Immature natural killer cell (primary cell): Measurements from ENCODE around the gene GADD45B. TPM values are rescaled to one million over a fixed set of nuclear protein-coding genes. Genes with fewer than 3 reads are reported as not detected.
"Not testable (repeated sequence)": the region's sequence is repeated elsewhere in the genome, so short reads cannot be mapped to it uniquely, and the experiment has no call there.

Experiments
- DNase-seq, 3 donors: peaks; one replicate each; pipeline ENCODE4 v3.0.0; 2022; ENCODE audit warnings: mixed read lengths in 1 of 3
- H3K27ac Mint-ChIP-seq, 6 donors: one replicate each; pipeline ENCODE4 v1.8.0; 2020; ENCODE audit warnings: mixed read lengths in 6 of 6, mild to moderate bottlenecking in 5 of 6, inconsistent platforms in 4 of 6, moderate library complexity in 3 of 6
- H3K27me3 Mint-ChIP-seq, 3 donors: one replicate each; pipeline ENCODE4 v1.8.0; 2020 to 2021; ENCODE audit warnings: low read depth in 3 of 3, mild to moderate bottlenecking in 3 of 3, mixed read lengths in 3 of 3, moderate library complexity in 3 of 3, inconsistent platforms in 1 of 3
- H3K36me3 Mint-ChIP-seq, 3 donors: one replicate each; pipeline ENCODE4 v1.8.0; 2020; ENCODE audit warnings: mixed read lengths in 3 of 3, inconsistent platforms in 2 of 3, mild to moderate bottlenecking in 2 of 3
- H3K4me1 Mint-ChIP-seq, 2 donors: one replicate each; pipeline ENCODE4 v1.8.0; 2020; ENCODE audit warnings: inconsistent platforms in 2 of 2, mild to moderate bottlenecking in 2 of 2, mixed read lengths in 2 of 2, moderate library complexity in 1 of 2
- H3K4me3 Mint-ChIP-seq, 5 donors: one replicate each; pipeline ENCODE4 v1.8.0; 2020; ENCODE audit warnings: mild to moderate bottlenecking in 5 of 5, mixed read lengths in 5 of 5, inconsistent platforms in 3 of 5, moderate library complexity in 3 of 5
- H3K9me3 Mint-ChIP-seq, 6 donors: one replicate each; pipeline ENCODE4 v1.8.0; 2020; ENCODE audit warnings: mild to moderate bottlenecking in 6 of 6, mixed read lengths in 6 of 6, inconsistent platforms in 4 of 6, moderate library complexity in 3 of 6
- polyA plus RNA-seq, 3 donors: library from polyadenylated mRNA; unstranded; fragments of 300-500 nt; fragmentation: Illumina TruSeq; gene quantifications; one replicate each; pipeline ENCODE4 v1.2.3, GENCODE V29; 2021

Gene GADD45B
- polyA plus RNA-seq, 3 donors from 2014 or later: 68.0 to 105 (median 72.9) TPM

DNA sequence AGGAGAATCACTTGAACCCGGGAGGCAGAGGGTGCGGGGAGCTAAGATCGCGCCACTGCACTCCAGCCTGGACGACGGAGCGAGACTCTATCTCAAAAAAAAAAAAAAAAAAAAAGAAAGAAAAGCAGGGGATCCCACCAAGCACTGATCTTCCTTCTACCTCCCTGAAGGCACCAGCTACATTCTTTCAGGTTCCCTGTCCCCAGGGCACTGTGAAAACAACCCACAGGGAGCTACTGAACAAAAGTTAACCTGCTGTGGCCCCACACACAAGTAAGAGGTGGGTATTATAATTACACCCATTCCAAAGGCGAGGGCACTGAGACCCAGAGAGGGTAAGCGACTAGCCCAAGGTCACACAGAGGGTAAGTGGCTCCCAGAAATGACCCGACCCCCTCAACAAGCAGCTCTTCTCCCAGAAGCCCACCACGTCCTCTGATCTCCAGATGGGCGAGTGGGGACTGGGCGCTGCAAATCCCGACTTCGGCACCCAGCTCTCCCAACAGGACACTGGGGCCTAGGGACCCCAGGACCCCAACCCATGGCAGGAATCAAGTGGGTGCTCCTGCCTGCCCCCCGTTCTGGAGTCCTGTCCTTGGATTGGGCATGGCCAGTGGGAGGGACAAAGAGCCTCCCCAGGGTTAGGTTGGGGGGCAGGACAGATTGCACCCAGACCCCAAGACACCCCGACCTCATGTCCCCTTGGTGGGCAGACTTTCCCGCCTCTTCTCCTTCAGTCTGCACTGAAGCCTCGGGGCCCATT, 21.5 kb upstream of the GADD45B start:
- Mint-ChIP-seq H3K4me3 (peak overlapping the region; percentile 46 to 91 (median 66)), H3K36me3 (no peaks in the 10 kb centered on the region), H3K4me1 (peaks cover 18 to 20% of the 10 kb centered on the region in 2 donors), H3K27ac (peak overlapping the region in 5 of 6 donors; percentile 23 to 83 (median 53)), H3K27me3 (peaks cover 0 to 7% (median 0%) of the 10 kb centered on the region in 3 donors), H3K9me3 (no peaks in the 10 kb centered on the region)
- DNase-seq: no peak

DNA sequence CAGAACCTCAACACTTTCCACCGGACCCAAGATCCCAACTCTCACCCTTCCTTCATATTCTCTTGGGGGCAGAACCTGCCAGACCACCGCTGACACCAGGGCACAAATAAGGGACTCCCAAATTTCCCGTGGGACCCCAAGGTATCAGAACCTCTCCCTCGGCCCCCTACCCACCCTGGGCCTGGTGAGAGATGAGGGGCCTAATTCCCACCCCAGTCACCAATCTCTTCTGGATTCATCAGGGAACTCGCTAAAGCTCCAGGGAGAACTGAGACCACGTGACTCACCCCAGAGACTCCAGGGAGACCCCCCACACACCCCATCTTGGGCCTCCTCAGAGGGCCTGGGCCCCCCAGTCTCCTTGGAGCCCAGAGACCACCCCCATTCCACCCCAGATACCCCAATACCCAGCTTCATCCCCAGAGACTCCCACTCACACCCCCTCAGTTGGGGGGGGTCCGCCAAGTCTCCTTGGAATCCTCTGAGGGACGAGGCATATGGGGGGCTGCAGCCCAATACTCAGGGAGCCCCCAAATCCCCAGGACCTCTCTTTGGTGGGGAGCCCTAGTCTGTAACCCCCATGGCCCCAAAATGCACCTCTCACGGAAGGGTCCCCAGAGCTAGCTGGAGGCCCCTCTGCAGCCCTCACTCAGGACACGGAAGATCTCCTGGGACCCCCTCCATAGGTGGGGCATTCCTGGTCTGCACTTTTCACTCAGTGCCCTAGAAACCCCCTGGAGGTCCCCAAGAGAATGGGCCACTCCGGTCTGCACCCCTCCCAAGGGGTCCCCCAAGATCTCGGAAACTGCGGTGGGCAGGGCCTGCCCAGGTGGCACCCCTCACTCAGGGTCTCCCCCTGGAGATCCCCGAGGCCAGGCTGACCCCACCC, 20.7 kb upstream of the GADD45B start:
- DNase-seq: no peak
- H3K9me3 Mint-ChIP-seq: no peaks in the 10 kb centered on the region
- peaks cover 0 to 7% (median 0%) of the 10 kb centered on the region in 3 donors for H3K27me3 Mint-ChIP-seq
- peak overlapping the region; percentile 23 to 83 (median 62) for H3K27ac Mint-ChIP-seq
- no peaks in the 10 kb centered on the region for H3K36me3 Mint-ChIP-seq
- peak overlapping the region; percentile 60 to 91 (median 84) for H3K4me3 Mint-ChIP-seq
- peaks cover 16 to 20% of the 10 kb centered on the region in 2 donors for H3K4me1 Mint-ChIP-seq

GRCh38 chr19:2455851-2456570, 19.9 kb upstream of the GADD45B start:
- Mint-ChIP-seq H3K27ac (peak overlapping the region in 5 of 6 donors; percentile 74 to 94 (median 81)), H3K9me3 (no peaks in the 10 kb centered on the region), H3K4me1 (peaks cover 16 to 21% of the 10 kb centered on the region in 2 donors), H3K36me3 (no peaks in the 10 kb centered on the region), H3K27me3 (peaks cover 0 to 7% (median 0%) of the 10 kb centered on the region in 3 donors), H3K4me3 (peak overlapping the region; percentile 81 to 91 (median 85))
- peak; percentile 35 to 63 (median 44) for DNase-seq

DNA sequence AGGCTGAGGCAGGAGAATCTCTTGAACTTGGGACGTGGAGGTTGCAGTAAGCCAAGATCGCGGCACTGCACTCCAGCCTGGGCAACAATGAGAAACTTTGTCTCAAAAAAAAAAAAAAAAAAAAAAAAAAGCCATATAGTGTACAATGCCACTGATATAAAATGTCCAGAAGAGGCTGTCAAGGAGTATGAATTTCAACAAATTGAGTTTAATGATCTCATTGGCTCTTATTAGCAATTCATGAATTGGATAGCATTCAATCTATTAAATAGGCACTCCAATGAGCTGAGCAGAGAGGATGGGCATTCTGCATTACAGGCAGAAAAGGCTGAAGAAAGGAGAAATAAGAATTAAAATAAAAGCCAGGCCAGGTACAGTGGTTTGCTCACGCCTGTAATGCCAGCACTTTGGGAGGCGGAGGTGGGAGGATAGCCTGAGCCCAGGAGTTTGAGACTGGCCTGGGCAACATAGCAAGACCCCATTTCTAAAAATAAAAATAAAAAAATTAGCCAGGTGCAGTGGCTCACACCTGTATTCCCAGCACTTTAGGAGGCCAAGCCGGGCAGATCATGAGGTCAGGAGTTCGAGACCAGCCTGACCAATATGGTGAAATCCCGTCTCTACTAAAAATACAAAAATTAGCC, 18.4 kb upstream of the GADD45B start:
- H3K4me1 Mint-ChIP-seq: peaks cover 22 to 29% of the 10 kb centered on the region in 2 donors
- no peaks in the 10 kb centered on the region for H3K9me3 Mint-ChIP-seq
- peaks cover 0 to 7% (median 0%) of the 10 kb centered on the region in 3 donors for H3K27me3 Mint-ChIP-seq
- H3K27ac Mint-ChIP-seq: peak overlapping the region in 5 of 6 donors; percentile 86 to 94 (median 93)
- H3K4me3 Mint-ChIP-seq: peak overlapping the region in 4 of 5 donors; percentile 82 to 86 (median 84)
- H3K36me3 Mint-ChIP-seq: no peaks in the 10 kb centered on the region
- DNase-seq: no peak

- no peak overlapping the region for H3K27ac Mint-ChIP-seq
- H3K27me3 Mint-ChIP-seq: peaks cover 0 to 7% (median 0%) of the 10 kb centered on the region in 3 donors
- H3K9me3 Mint-ChIP-seq: no peaks in the 10 kb centered on the region
- no peak overlapping the region for H3K4me3 Mint-ChIP-seq
- no peak for DNase-seq
- H3K36me3 Mint-ChIP-seq: no peaks in the 10 kb centered on the region
- peaks cover 22 to 29% of the 10 kb centered on the region in 2 donors for H3K4me1 Mint-ChIP-seq
These were observed 17.9 kb upstream of the GADD45B start for GRCh38 chr19:2458054-2458453.

DNA sequence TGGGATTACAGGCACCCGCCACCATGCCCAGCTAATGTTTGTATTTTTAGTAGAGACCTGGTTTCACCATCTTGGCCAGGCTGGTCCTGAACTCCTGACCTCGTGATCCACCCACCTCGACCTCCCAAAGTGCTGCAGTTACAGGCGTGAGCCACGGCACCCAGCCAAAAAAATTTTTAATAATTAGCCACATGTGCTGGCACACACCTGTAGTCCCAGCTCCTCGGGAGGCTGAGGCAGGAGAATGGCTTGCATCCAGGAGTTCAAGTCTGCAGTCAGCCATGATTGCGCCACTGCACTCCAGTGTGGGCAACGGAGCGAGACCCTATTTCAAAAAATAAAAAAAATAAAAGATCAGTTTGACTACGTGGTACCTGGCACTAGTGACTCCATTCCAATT, 17.2 kb upstream of the GADD45B start:
- not testable (repeated sequence) for H3K27ac Mint-ChIP-seq, DNase-seq, H3K9me3 Mint-ChIP-seq, H3K36me3 Mint-ChIP-seq, H3K27me3 Mint-ChIP-seq, H3K4me3 Mint-ChIP-seq
- H3K4me1 Mint-ChIP-seq: peaks cover 25 to 29% of the 10 kb centered on the region in 2 donors

DNA sequence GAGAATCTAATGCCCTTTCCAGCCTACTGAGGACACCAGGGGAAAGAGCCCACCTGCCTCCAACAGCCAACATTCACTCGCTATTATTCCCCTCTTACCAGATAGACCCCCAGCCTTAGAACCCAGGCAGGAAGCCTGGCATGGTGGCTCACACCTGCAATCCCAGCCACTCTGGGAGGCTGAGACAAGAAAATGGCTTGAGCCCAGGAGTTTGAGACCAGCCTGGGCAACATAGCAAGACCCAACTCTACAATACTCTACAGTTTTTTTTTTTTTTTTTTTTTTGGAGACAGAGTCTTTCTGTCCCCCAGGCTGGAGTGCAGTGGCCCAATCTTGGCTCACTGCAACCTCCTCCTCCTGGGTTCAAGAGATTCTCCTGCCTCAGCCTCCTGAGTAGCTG, 15.7 kb upstream of the GADD45B start:
- peak overlapping the region in 4 of 5 donors; percentile 3 to 43 (median 24) for H3K4me3 Mint-ChIP-seq

DNA sequence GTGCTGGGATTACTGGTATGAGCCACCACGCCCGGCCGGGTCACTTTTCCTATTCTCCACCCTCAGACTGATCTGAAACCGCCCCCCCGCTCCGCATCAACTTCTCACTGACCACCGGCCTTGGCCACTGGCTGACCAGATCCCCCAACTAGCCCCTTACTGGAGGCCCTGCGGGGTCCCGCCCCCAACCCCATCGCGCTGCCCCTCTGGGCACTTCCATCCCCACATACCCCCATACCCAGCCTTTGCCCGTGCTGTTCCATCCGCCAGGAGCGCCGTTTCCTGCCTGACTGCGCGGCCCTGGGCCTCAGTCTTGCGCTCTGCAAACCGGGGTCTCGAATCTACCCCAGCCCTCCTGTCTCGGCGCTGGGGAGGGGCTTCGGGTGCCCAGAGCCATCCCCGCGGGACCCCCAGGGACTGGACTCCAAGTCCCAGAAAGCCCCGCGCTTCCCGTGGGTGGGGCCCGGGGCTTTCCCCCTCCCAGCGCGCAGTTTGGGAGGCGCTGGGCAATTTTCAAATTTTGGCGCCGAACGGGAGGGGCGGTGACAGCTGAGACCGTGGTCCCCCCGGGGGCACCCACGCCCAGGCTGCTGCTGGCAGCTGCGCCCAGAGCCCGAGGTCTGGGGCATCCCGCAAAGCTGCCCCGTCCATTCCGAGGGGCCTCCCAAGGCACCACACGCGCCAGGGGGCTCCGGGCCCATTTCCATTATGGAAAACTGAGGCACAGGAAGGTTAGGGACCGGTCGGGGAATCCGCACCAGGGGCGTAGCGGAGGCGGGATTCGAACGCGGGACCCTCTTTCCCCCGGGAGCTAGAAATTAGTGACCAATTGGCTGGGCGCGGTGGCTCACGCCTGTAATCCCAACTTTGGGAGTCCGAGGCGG, 13.9 kb upstream of the GADD45B start:
- Mint-ChIP-seq H3K36me3 (no peaks in the 10 kb centered on the region), H3K9me3 (no peaks in the 10 kb centered on the region), H3K27ac (peak overlapping the region in 1 of 6 donors; percentile 55), H3K27me3 (peaks cover 0 to 5% (median 0%) of the 10 kb centered on the region in 3 donors), H3K4me1 (peaks cover 11 to 13% of the 10 kb centered on the region in 2 donors), H3K4me3 (peak overlapping the region; percentile 65 to 83 (median 70))
- DNase-seq: peak; percentile 30 to 32 (median 31)

More for the DNA sequence above, 15.7 kb upstream of the GADD45B start:
- no peak for DNase-seq
- Mint-ChIP-seq H3K36me3 (no peaks in the 10 kb centered on the region), H3K27ac (no peak overlapping the region), H3K9me3 (no peaks in the 10 kb centered on the region), H3K27me3 (peaks cover 0 to 7% (median 0%) of the 10 kb centered on the region in 3 donors), H3K4me1 (peaks cover 17 to 19% of the 10 kb centered on the region in 2 donors)

GRCh38 chr19:2462635-2463421, 13.1 kb upstream of the GADD45B start:
- DNase-seq: no peak
- Mint-ChIP-seq H3K9me3 (no peaks in the 10 kb centered on the region), H3K27me3 (peaks cover 0 to 5% (median 0%) of the 10 kb centered on the region in 3 donors), H3K4me1 (peaks cover 10% of the 10 kb centered on the region in 2 donors), H3K4me3 (peak overlapping the region in 3 of 5 donors; percentile 32 to 44 (median 34)), H3K27ac (no peak overlapping the region), H3K36me3 (no peaks in the 10 kb centered on the region)

DNA sequence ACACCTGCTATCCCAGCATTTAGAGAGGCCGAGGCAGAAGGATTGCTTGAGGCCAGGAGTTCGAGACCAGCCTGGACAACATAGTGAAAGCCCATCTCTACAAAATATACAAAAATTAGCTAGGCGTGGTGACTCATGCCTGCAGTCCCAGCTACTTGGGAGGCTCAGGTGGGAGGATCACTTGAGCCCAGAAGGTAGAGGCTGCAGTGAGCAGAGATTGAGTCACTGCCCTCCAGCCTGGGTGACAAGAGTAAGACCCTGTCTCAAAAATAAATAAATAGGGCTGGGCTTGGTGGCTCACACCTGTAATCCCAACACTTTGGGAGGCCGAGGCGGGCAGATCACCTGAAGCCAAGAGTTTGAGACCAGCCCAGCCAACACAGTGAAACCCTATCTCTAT, 12.2 kb upstream of the GADD45B start:
- H3K27me3 Mint-ChIP-seq, H3K9me3 Mint-ChIP-seq, H3K4me1 Mint-ChIP-seq, H3K36me3 Mint-ChIP-seq, DNase-seq: not testable (repeated sequence)
- peak overlapping the region in 1 of 6 donors; percentile 12 for H3K27ac Mint-ChIP-seq
- H3K4me3 Mint-ChIP-seq: peak overlapping the region in 3 of 5 donors; percentile 32 to 44 (median 34)

DNA sequence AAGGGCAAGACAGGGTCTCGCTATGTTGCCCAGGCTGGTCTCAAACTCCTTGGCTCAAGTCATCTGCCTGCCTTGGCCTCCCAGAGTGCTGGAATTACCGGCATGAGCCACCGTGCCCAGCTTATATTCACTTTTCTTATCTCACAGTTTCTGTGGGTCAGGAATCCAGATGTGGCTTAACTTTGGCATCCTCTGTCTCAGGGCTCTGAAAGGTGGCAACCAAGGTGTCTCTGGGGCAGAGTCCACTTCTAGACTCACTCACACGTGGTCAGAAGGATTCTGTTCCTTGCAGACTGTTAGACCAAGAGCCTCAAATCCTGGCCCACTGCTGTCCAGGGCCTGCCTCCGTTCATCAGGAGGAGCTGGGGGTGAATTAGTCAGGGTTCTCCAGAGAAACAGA, 11.5 kb upstream of the GADD45B start:
- Mint-ChIP-seq H3K27me3 (peaks cover 0 to 2% (median 0%) of the 10 kb centered on the region in 3 donors), H3K4me3 (no peak overlapping the region), H3K27ac (no peak overlapping the region), H3K9me3 (no peaks in the 10 kb centered on the region), H3K4me1 (peaks cover 10% of the 10 kb centered on the region in 2 donors), H3K36me3 (no peaks in the 10 kb centered on the region)
- no peak for DNase-seq
